H1 (cell line): Measurements from ENCODE around the gene ADAMTS17. TPM values are rescaled to one million over a fixed set of nuclear protein-coding genes. Genes with fewer than 3 reads are reported as not detected.

Experiments used
- CTCF ChIA-PET: fragments of 300-600 bp; sonication (Branson Sonifier 250); formaldehyde crosslinking; loops from one replicate; lab custom pipeline; 2021; ENCODE audit not compliant: partially characterized antibody; lab: Charles Lee
- POLR2A ChIA-PET: fragments of 300-600 bp; sonication (Branson Sonifier 250); formaldehyde crosslinking; loops from one replicate; lab custom pipeline; 2021; ENCODE audit warnings: inconsistent platforms; ENCODE audit not compliant: partially characterized antibody; lab: Charles Lee
- DNase-seq, 2 experiments: peaks; one replicate each; pipeline versions ENCODE4 v3.0.0 to v3.0.0-alpha.2; 2010 to 2022; ENCODE audit warnings: low spot score in 2 of 2, low read depth in 1 of 2, mixed read lengths in 1 of 2
- FAIRE-seq: peaks from 2 replicates; lab custom pipeline; 2011; peaks lifted over from hg19 to GRCh38; lab: Jason Lieb, UNC
- H2AFZ ChIP-seq: 2 replicates; pipeline ENCODE4 v1.8.1; 2012; ENCODE audit warnings: low read length, inconsistent platforms
- H2AK5ac ChIP-seq: 2 replicates; pipeline ENCODE4 v1.6.1; 2013; ENCODE audit warnings: low read depth, low read length
- H2BK120ac ChIP-seq: replicated peaks from 2 replicates; pipeline ENCODE3; 2013; ENCODE audit warnings: low read depth, low read length, inconsistent platforms
- H2BK12ac ChIP-seq: 2 replicates; pipeline ENCODE4 v1.6.1; 2013; ENCODE audit warnings: low read depth, low read length
- H2BK15ac ChIP-seq: 2 replicates; pipeline ENCODE4 v1.6.1; 2013; ENCODE audit warnings: low read length
- H2BK20ac ChIP-seq: 2 replicates; pipeline ENCODE4 v1.6.1; 2013; ENCODE audit warnings: low read length
- H2BK5ac ChIP-seq: 2 replicates; pipeline ENCODE4 v1.6.1; 2013; ENCODE audit warnings: low read depth, low read length
- H3K14ac ChIP-seq: 2 replicates; pipeline ENCODE4 v1.6.1; 2013; ENCODE audit warnings: inconsistent platforms; ENCODE audit not compliant: insufficient read length
- H3K18ac ChIP-seq: 2 replicates; pipeline ENCODE4 v1.6.1; 2013; ENCODE audit warnings: low read length; ENCODE audit errors: extremely low read depth
- H3K23ac ChIP-seq: 2 replicates; pipeline ENCODE4 v1.6.1; 2013; ENCODE audit warnings: inconsistent platforms; ENCODE audit not compliant: insufficient read length
- H3K23me2 ChIP-seq: 2 replicates; pipeline ENCODE4 v1.6.1; 2013; ENCODE audit warnings: low read depth, low read length
- H3K27ac ChIP-seq: 2 replicates; pipeline ENCODE4 v1.6.1; 2011; ENCODE audit warnings: low read depth, low read length, inconsistent platforms
- H3K27me3 ChIP-seq, 4 experiments: replicated peaks in 1 of 4; 1 replicate in 1 of 4; 2 replicates in 3 of 4; pipeline versions ENCODE4 v1.6.1 to v1.8.1; 2011 to 2013; ENCODE audit warnings: low read length in 3 of 4, mild to moderate bottlenecking in 3 of 4, inconsistent platforms in 2 of 4, mixed read lengths in 2 of 4, moderate library complexity in 1 of 4; ENCODE audit not compliant: control insufficient read depth in 3 of 4, insufficient read depth in 3 of 4; ENCODE audit errors: extremely low read depth in 1 of 4
- H3K36me3 ChIP-seq, 4 experiments: 2 replicates each; pipeline versions ENCODE4 v1.6.1 to v1.8.1; 2011 to 2013; ENCODE audit warnings: mild to moderate bottlenecking in 4 of 4, low read length in 3 of 4, moderate library complexity in 2 of 4, control low read depth in 1 of 4, inconsistent platforms in 1 of 4; ENCODE audit not compliant: insufficient read depth in 4 of 4, control insufficient read depth in 2 of 4
- H3K4ac ChIP-seq: replicated peaks from 2 replicates; pipeline ENCODE3; 2013; ENCODE audit warnings: low read length, low read depth, mixed read lengths, inconsistent platforms; ENCODE audit not compliant: insufficient read length
- H3K4me1 ChIP-seq, 4 experiments: replicated peaks in 1 of 4; 1 replicate in 1 of 4; 2 replicates in 3 of 4; pipeline versions ENCODE4 v1.6.1 to v1.8.1; 2011 to 2013; ENCODE audit warnings: low read length in 3 of 4, inconsistent platforms in 2 of 4, mixed read lengths in 1 of 4; ENCODE audit not compliant: insufficient read depth in 4 of 4, control insufficient read depth in 3 of 4
- H3K4me2 ChIP-seq, 2 experiments: 2 replicates each; pipeline versions ENCODE4 v1.6.1 to v1.8.1; 2011 to 2013; ENCODE audit warnings: low read depth in 2 of 2, low read length in 2 of 2, control low read depth in 1 of 2, inconsistent platforms in 1 of 2, mild to moderate bottlenecking in 1 of 2; ENCODE audit not compliant: insufficient read depth in 1 of 2
- H3K4me3 ChIP-seq, 4 experiments: fragments of 200-600, 300-600 bp in 1 of 4; sonication (generic), shearing (Covaris generic), sonication (Bioruptor Twin) in 1 of 4; 2 replicates each; pipeline versions ENCODE4 v1.5.1 to v1.8.1; 2011 to 2016; ENCODE audit warnings: low read length in 4 of 4, low read depth in 3 of 4, control low read depth in 2 of 4, inconsistent platforms in 2 of 4, mild to moderate bottlenecking in 2 of 4, mixed read lengths in 1 of 4, moderate library complexity in 1 of 4; ENCODE audit not compliant: insufficient read depth in 2 of 4; ENCODE audit errors: extremely low read depth in 1 of 4
- H3K56ac ChIP-seq: replicated peaks from 2 replicates; pipeline ENCODE3; 2013; ENCODE audit warnings: low read depth, mild to moderate bottlenecking, mixed read lengths, low read length, inconsistent platforms; ENCODE audit not compliant: insufficient read length
- H3K79me1 ChIP-seq: 2 replicates; pipeline ENCODE4 v1.6.1; 2013; ENCODE audit warnings: low read depth, low read length, control low read depth
- H3K79me2 ChIP-seq, 2 experiments: 2 replicates each; pipeline versions ENCODE4 v1.6.1 to v1.8.1; 2012 to 2013; ENCODE audit warnings: low read length in 2 of 2, mild to moderate bottlenecking in 2 of 2, inconsistent platforms in 1 of 2; ENCODE audit not compliant: insufficient read depth in 2 of 2, control insufficient read depth in 1 of 2
- H3K9ac ChIP-seq, 4 experiments: replicated peaks in 1 of 4; 1 replicate in 1 of 4; 2 replicates in 3 of 4; pipeline versions ENCODE4 v1.6.1 to v1.8.1; 2011 to 2013; ENCODE audit warnings: low read depth in 3 of 4, low read length in 3 of 4, control low read depth in 2 of 4, mild to moderate bottlenecking in 2 of 4, moderate library complexity in 2 of 4, inconsistent platforms in 1 of 4; ENCODE audit errors: extremely low read depth in 1 of 4
- H3K9me3 ChIP-seq, 2 experiments: 2 replicates each; pipeline versions ENCODE4 v1.6.1 to v1.8.1; 2012 to 2013; ENCODE audit warnings: mild to moderate bottlenecking in 2 of 2, moderate library complexity in 2 of 2, control low read depth in 1 of 2, inconsistent platforms in 1 of 2, low read depth in 1 of 2, low read length in 1 of 2, mixed read lengths in 1 of 2; ENCODE audit not compliant: insufficient read depth in 2 of 2
- H4K20me1 ChIP-seq, 2 experiments: replicated peaks in 1 of 2; 2 replicates each; pipeline versions ENCODE3 to v1.8.1; 2011 to 2013; ENCODE audit warnings: inconsistent platforms in 2 of 2, low read length in 2 of 2, mild to moderate bottlenecking in 1 of 2; ENCODE audit not compliant: insufficient read depth in 2 of 2, control insufficient read depth in 1 of 2
- H4K5ac ChIP-seq: 2 replicates; pipeline ENCODE4 v1.6.1; 2013; ENCODE audit warnings: low read length, low read depth, mixed read lengths, inconsistent platforms; ENCODE audit not compliant: insufficient read length
- H4K8ac ChIP-seq: 2 replicates; pipeline ENCODE4 v1.8.0; 2013; ENCODE audit warnings: mild to moderate bottlenecking, moderate library complexity, low read length, inconsistent platforms; ENCODE audit not compliant: insufficient read depth; ENCODE audit errors: extremely low read depth
- H4K91ac ChIP-seq: replicated peaks from 2 replicates; pipeline ENCODE3; 2013; ENCODE audit warnings: low read length, mixed read lengths, inconsistent platforms; ENCODE audit not compliant: insufficient read length
- BCL11A ChIP-seq, 2 experiments: IDR thresholded peaks; one replicate each; pipeline ENCODE4 v1.6.1; 2011; ENCODE audit warnings: low read depth in 2 of 2, low read length in 2 of 2, mild to moderate bottlenecking in 2 of 2
- EZH2 ChIP-seq: fragments of 200-600 bp; sonication (generic); IDR thresholded peaks from 2 replicates; pipeline ENCODE4 v1.7.1; 2012; ENCODE audit warnings: low read depth, mild to moderate bottlenecking, moderate library complexity, low read length, inconsistent platforms; ENCODE audit not compliant: severe bottlenecking
- JUN ChIP-seq: IDR thresholded peaks from 2 replicates; pipeline ENCODE4 v1.6.1; 2011; ENCODE audit warnings: low read depth, mild to moderate bottlenecking, improper control_type of control experiment, low read length
- KDM4A ChIP-seq: IDR thresholded peaks from one replicate; pipeline ENCODE4 v1.7.1; 2012; ENCODE audit warnings: low read depth, mild to moderate bottlenecking, moderate library complexity, low read length, inconsistent platforms; ENCODE audit not compliant: severe bottlenecking
- SUZ12 ChIP-seq: fragments of 200-600 bp; sonication (generic); IDR thresholded peaks from 2 replicates; pipeline ENCODE4 v1.6.1; 2012; ENCODE audit warnings: mild to moderate bottlenecking, inconsistent platforms, low read length, moderate library complexity, mixed read lengths
- TBP ChIP-seq: IDR thresholded peaks from 2 replicates; pipeline ENCODE4 v1.6.1; 2011; ENCODE audit warnings: low read depth, low read length, improper control_type of control experiment
- TCF12 ChIP-seq: IDR thresholded peaks from 2 replicates; pipeline ENCODE4 v1.6.1; 2011; ENCODE audit warnings: low read depth, mild to moderate bottlenecking, low read length
- WGBS, 2 experiments: shearing (Covaris generic) in 1 of 2; methylation state at CpG; one replicate each; pipeline versions ENCODE4 v1.1.6 to v1.1.7; 2013 to 2015; ENCODE audit warnings: low lambda C conversion rate in 2 of 2, mixed read lengths in 2 of 2, inconsistent platforms in 1 of 2, low coverage in 1 of 2, missing lambda C conversion rate in 1 of 2; ENCODE audit not compliant: insufficient replicate concordance in 2 of 2, insufficient coverage in 1 of 2, insufficient read length in 1 of 2; ENCODE audit errors: extremely low coverage in 1 of 2, missing lambda C conversion rate in 1 of 2; 5-methylcytosine and 5-hydroxymethylcytosine counted together
- polyA plus RNA-seq, 7 experiments: library from polyadenylated mRNA; depleted of rRNA in 3 of 7; stranded (reverse) in 5 of 7; unstranded in 2 of 7; fragments of >200 nt in 5 of 7; fragments of 200-250 nt in 2 of 7; gene quantifications; 1 replicate in 5 of 7; 2 replicates in 1 of 7; 4 replicates in 1 of 7; pipeline versions ENCODE4 v1.2.1 to v1.2.3, GENCODE V29; 2011 to 2013; ENCODE audit warnings: missing spikeins in 2 of 7, mixed read lengths in 2 of 7
- total RNA-seq: library from RNA; stranded (reverse); fragmentation: NEBNext Ultra II Directional; extraction: Animal tissue kit (Norgen Biotek cat#: 25700); gene quantifications from 2 replicates; pipeline ENCODE4 v1.2.1, GENCODE V29; 2021

Gene ADAMTS17
- total and polyA plus RNA-seq, 2 of the 8 experiments (the other 6 are each of a cell fraction or from before 2014, with no cell fraction given), result 0.51 to 1.7 TPM

DNA sequence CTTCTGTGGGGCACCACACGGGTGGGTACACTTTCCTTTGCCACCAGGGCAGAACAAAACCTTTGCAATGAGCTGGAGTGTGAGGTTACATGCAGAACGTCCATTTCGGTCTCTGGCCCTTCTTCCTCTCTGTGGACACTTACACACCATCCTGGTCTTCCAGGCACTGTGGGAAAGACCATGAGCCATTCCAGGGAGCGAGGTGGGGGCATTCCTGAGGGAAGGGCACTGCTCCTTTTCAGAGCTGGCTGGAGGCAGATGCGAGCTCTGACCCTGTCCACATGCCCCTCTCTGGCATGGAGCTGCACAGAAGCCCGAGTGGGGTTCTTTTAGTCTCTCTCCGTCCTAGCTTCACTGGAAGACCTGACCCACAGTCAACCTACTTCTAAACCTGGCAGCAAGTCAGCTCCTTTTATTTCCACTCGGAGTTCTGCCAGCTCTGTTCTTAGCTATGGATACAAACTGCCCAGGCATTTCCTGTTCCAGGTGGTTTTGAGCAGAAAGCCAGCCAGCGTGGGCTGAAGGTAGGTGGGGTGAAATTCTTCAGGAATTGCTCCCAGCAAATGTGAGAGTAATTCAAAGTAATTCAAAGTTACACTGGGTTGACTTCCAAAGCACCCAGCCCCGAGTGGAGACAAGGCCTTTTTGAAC is 281.4 kb downstream of the ADAMTS17 start:
- Histone ChIP-seq H3K4me2 (no peak overlapping the region), H2AFZ (no peak overlapping the region), H3K36me3 (no peaks in the 10 kb centered on the region), H4K20me1 (no peaks in the 10 kb centered on the region), H3K23me2 (peaks cover 2% of the 10 kb centered on the region; the same call in 1 of the 2 replicates), H3K9me3 (no peaks in the 10 kb centered on the region; a peak in 1 of 4 replicates), H3K23ac (no peak overlapping the region), H3K18ac (no peak overlapping the region), H2BK120ac (no peak overlapping the region), H2BK15ac (no peak overlapping the region), H3K27ac (no peak overlapping the region), H4K5ac (no peak overlapping the region), H3K79me2 (no peaks in the 10 kb centered on the region), H3K56ac (no peak overlapping the region), H3K14ac (no peak overlapping the region), H3K4me3 (no peak overlapping the region), H3K4ac (no peak overlapping the region), H2BK12ac (no peak overlapping the region), H3K9ac (no peak overlapping the region), H4K8ac (no peak overlapping the region), H2AK5ac (no peak overlapping the region), H4K91ac (no peak overlapping the region), H2BK20ac (no peak overlapping the region), H2BK5ac (no peak overlapping the region), H3K79me1 (no peaks in the 10 kb centered on the region), H3K4me1 (no peaks in the 10 kb centered on the region), H3K27me3 (peaks cover 0 to 2% (median 0%) of the 10 kb centered on the region in 4 experiments; a peak in 2 of 7 replicates)
- TF ChIP-seq BCL11A (IDR thresholded peaks at IDR 0.05; ENCODE audit: low read depth in 2 of 2, low read length in 2 of 2) (no peak), TBP (no peak), EZH2 (no peak), JUN (no peak), KDM4A (no peak), TCF12 (no peak), SUZ12 (no peak)
- CTCF ChIA-PET, result interaction anchor here (0.6 to 1.9 kb wide), 5 partner anchors 9 to 274 kb away, joined by 3 to 5 read pairs (median 3); no protein-coding TSS in a partner anchor
- DNase-seq, result no peak
- 89% methylated on average over 10 of the region's 10 CpGs; no CpG with 5 or more reads in 1 of the 2 experiments for WGBS, 2 experiments
- POLR2A ChIA-PET, result no interaction called here
- FAIRE-seq, result no peak
